GM19043 (cell line): ENCODE results near the gene ANKMY1.

Source experiments
- ATAC-seq: cut with Tn5 transposase; IDR thresholded peaks from one replicate; pipeline ENCODE4 v1.9.1; 2021; ENCODE audit warnings: low read depth; ENCODE audit not compliant: unreplicated experiment

The ANKMY1 gene

DNA sequence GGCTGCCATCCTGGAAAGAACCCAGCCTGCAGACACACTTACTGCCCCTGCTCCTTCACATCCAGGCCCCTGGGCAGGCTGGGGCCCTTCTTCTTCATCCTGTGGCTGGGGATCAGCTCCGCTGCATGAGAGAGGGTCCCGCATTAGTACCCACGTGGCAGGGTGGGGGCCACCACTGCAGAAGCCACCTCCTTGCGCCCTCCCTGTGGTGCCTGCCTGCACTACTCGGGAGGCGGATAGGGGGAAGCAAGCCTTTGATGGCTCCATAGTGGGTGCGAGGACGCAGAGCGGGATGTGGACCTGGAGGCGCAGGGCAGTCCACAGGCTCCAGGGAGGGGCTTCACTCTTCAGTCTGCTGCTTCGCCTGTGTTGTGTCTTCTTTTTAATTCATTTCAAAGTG is 75.6 kb downstream of the ANKMY1 start:
- no peak for ATAC-seq

DNA sequence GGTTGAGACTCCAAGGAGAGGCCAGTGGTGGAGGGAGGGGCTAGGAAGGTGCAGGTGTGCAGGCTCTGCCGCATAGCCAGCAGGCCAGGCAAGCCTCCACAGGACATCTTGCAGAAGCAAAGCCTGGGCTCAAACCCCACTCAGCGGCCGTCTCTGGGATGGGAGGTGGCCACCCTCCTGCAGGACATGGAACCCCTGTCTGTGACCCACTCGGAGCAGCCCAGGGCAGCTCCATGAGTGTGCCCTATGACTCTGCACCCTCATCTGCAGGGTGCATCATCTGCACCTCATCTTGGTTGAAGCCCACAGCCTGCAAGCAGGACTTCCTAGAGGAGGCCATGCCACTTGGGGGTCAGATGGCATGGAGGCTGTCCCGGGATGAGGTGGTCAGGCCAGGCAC is 76.1 kb downstream of the ANKMY1 start:
- ATAC-seq = no peak

DNA sequence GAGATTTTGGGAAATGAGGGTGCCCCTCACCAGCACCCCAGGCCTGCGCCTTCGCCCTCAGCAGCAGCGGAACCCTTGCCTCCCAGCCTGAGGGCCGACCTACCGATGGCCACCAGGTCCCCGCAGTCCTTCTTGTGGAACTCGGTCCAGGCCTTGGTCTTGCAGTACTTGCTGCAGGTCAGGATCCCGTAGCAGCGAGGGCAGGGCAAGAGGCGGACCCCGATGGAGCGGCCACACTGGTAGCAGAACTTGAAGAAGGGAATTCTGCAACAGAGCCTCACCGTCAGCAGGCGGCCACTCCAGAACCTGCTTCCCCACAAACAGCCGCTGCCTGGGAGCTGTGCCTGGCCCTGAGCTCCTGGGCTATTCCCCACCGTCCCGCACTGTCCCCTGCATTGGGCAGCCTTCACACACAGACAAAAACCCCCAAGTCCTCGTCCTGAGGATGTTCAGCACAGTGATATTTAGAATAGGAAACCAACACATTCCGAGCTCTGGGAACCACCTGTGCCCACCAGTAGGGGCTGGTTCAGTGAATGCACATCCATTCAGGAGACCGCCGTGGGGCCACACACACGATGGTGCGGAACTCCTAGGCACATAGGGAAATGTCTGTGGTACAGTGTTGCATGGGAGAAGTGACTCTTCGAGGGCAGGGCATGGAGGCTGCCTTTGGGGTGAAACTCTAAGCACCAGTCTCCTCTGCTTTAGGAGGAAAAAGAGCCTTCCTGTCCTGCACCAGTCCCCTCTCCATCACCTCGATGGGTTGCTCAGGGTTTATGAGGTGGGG is 76.8 kb downstream of the ANKMY1 start:
- no peak for ATAC-seq

DNA sequence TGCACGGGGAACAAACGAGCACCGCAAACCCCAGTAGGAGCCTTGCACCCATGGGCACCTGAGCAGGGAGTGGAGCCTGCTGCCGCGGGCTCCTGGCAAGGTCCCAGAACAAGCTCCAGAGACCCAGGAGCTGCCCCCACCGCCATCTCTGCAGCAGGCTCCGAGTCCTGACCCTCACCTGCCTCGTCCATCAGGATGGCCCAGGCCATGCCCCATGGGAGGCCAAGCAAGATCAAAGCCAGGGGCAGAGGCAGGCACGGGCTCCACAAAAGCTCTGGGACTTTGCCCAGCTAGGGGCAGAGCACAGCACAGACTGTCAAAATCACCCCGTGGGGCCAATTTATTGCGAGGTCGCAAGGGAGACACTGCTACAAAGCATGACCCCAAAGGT is 78.7 kb downstream of the ANKMY1 start:
- no peak for ATAC-seq

DNA sequence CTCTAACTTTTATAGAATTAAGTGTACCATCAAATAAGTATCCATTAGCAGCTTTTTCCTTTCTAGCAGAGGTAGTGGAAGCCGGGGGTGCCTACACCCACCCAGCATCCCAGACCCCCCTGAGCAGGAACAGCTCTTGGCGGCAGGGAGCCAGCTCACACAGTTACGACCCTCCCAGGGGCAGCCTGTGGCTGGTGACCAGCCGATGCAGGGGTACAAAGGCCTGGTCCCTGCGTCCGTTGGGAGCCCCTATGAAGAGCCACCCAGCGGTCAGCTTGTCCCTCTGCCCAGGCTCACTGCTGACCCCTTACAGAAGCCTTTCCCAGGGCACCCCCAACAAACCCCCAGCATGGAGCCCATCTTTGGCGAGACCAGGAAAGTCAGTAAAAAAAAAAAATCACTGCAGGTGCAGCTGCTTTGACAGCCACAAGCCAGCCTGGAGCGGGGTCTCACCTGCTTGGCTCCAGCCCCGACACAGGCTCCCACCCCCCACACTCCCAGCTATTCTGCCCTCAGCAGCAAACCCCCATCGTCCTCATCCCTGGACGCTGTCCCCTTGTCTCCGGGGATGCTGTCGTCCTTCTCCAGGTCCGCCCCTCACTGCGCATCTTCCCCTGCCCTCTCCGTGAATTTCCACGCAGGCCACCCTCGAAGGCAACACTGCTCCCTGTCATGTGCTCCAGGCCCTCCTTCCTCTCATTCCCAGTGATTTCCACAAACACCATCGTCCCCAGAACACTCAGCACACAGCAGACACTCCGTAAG is 79.3 kb downstream of the ANKMY1 start:
- ATAC-seq = no peak

DNA sequence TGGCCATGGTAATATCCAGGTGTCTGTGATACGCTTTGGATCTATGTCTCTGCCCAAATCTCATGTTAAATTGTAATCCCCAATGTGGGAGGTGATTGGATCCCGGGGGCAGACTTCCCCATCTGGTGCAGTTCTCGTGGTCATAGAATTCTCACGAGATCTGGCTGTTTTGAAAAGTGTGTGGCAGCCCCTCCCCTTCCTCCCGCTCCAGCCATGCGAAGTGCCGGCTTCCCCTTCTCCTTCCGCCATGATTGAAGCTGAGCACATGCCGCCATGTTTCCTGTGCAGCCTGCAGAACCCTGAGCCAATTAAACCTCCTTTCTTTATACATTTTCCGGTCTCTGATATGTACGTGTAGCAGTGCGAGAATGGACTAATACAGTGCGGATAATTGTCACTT is 79.9 kb downstream of the ANKMY1 start:
- ATAC-seq = no peak

DNA sequence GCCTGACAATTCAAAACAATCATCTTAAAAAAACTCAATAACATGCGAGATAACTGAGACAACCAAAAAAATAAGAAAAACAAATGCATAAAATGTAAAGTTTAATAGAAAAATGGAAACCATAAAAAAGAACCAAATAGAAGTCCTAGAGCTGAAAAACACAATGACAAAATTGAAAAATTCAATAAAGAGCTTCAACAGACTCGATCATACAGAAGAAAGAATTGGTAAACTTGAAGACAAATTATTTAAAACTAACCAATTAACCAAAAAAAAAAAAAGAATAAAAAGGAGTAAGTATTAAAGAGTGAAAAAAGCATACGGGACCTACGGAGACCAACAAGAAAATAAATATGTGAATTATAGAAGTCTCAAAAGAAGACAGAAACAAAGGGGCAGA is 84.6 kb downstream of the ANKMY1 start:
- no peak for ATAC-seq

DNA sequence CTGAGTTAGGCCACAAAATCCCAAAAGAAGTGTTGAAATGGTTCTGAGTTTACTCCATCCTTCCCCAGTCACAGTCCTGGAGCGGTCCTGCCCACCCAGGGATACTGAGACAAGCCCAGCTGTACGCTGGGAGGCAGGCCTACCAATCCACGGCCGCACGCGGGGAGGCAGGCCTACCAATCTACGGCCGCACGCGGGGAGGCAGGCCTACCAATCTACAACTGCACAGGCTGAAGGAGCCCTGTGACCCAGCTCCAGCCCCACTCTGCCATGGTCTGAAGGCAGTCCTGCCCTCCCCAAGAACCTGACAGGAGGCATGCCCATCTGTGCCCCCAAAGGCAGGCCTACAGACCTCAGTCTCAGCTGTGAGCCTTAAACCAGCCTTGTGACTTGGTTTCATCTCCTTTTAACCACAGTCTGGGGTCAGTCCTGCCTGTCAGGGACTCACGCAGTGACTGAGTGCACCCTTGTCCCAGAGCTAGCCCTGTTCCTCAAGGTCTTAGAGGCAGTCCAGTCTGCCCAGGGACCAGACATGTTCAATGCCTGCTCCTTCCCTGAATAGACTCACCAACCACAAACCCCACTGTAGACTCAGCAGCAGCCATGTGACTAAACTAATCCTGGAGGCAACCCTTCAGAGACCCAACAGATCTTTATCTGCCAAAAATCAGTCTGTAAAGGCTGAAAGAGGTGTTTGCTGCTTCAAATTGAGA is 85.6 kb downstream of the ANKMY1 start:
- no peak for ATAC-seq

DNA sequence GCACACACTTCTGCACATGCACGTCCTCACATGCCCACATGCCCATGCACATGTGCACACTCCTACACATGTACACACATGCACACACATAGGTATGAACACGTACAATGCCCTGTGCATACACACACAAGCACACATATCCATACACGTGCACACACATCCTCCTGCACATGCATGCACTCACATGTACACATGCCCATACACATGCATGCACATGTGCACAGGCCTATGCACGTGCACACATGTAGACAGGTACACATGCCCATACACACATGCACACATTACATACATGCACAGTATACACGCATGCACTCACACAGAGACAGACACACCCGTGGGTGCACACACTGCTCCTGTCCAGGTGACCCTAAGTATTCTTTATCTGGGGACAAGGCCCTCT is 88.0 kb downstream of the ANKMY1 start:
- ATAC-seq = no peak

DNA sequence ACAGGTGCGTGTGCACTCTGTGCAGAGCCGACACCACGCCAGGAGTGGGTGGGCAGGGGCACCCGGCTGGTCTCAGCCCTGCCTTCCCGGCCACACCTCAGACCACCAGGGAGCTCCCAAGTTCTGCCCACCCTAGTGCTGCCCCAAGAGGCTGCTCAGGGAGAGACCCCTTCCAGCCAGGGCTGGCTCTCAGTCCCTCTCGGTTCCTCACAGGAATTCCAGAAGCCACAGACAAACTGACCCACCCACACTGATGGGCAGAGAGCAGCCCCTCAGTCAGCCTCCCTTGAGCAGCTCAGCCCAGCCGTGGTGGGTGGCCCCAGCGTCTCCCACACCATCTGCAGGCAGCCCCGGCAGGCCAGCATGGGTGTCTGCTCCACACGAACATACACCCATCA is 88.5 kb downstream of the ANKMY1 start:
- no peak for ATAC-seq

DNA sequence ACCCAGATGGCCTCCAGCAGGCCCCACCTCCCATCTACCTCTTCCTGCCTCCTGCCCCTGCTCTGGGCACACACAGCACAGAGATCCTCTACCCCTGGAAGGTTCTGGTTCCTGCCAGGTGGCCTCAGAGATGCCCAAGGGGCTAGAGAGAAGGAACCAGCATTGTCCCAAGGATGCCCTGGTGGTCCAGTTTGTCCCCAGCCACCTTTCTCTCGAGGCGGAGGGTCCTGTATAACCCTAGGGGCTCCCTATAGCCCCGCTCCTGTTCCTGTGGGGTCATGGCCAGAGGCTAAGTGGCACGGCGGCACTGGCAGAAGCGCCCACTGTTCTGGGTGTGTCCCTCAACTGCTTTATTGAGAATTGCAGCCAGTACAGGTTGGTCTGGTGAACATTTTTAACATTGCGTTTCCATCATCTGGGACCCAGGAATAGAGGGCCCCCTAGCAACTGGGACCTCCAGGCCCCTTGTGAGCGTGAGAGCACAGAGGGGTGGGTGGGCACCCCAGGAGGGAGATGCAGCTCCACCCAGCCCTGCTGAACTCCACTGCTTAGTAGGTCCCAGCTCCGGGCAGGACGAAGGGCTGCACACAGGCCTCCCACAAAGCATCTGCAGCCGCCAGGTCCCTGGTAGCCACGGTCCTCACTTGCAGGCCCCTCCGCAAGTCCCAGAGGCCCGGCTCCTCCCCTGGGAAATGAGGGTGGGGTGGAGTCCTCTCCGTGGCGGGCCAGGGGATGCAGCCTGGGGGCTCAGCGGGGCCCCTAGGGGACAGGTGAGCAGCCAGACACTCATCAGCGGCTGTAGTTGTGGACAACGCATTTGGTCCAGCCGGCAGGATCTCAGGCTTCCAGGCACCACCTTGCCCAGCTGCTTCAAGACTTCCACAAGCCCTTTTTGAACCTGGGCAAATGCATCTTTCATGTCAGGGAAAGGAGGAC is 89.2 kb downstream of the ANKMY1 start:
- ATAC-seq = no peak

DNA sequence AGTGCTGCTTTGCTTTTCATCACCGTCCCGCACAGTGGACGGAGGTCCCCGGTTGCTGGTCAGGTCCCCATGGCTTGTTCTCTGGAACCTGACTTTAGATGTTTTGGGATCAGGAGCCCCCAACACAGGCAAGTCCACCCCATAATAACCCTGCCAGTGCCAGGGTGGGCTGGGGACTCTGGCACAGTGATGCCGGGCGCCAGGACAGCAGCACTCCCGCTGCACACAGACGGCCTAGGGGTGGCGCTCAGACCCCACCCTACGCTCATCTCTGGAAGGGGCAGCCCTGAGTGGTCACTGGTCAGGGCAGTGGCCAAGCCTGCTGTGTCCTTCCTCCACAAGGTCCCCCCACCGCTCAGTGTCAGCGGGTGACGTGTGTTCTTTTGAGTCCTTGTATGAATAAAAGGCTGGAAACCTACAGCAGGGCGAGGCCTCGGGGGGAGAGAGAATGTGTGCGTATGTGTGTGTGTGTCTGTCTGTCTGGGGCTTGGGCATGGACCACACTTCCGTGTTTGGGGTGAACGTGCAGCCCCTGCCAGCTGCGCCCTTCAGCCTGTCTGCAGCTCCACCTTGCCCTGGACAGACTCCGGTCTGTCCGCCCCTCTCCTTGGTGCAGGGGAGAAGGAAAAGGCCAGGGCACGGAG is 90.0 kb downstream of the ANKMY1 start:
- ATAC-seq = no peak

DNA sequence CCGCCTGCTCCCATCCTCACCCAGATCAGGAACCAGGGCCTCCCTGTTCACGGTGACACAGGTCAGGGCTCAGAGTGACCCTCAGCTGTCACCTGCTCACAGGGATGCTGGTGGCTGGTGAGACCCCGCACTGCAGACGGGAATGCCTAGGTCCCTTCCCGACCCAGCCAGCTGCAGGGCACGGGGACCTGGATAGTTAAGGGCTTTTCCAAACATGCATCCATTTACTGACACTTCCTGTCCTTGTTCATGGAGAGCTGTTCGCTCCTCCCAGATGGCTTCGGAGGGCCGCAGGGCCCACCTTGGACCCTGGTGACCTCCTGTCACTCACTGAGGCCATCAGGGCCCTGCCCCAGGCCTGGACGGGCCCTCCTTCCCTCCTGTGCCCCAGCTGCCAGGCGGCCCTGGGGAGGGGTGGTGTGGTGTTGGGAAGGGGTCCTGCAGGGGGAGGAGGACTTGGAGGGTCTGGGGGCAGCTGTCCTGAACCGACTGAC is 90.6 kb downstream of the ANKMY1 start:
- no peak for ATAC-seq

DNA sequence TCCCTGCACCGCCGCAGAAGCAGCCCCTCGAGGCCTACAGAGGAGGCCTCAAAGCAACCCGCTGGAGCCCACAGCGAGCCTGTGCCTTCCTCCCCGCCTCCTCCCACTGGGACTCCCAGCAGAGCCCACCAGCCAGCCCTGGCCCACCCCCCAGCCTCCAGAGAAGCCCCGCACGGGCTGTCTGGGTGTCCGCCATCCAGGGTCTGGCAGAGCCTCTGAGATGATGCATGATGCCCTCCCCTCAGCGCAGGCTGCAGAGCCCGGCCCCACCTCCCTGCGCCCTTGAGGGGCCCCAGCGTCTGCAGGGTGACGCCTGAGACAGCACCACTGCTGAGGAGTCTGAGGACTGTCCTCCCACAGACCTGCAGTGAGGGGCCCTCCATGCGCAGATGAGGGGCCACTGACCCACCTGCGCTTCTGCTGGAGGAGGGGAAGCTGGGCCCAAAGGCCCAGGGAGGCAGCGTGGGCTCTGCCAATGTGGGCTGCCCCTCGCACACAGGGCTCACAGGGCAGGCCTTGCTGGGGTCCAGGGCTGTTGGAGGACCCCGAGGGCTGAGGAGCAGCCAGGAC is 91.1 kb downstream of the ANKMY1 start:
- ATAC-seq = no peak

DNA sequence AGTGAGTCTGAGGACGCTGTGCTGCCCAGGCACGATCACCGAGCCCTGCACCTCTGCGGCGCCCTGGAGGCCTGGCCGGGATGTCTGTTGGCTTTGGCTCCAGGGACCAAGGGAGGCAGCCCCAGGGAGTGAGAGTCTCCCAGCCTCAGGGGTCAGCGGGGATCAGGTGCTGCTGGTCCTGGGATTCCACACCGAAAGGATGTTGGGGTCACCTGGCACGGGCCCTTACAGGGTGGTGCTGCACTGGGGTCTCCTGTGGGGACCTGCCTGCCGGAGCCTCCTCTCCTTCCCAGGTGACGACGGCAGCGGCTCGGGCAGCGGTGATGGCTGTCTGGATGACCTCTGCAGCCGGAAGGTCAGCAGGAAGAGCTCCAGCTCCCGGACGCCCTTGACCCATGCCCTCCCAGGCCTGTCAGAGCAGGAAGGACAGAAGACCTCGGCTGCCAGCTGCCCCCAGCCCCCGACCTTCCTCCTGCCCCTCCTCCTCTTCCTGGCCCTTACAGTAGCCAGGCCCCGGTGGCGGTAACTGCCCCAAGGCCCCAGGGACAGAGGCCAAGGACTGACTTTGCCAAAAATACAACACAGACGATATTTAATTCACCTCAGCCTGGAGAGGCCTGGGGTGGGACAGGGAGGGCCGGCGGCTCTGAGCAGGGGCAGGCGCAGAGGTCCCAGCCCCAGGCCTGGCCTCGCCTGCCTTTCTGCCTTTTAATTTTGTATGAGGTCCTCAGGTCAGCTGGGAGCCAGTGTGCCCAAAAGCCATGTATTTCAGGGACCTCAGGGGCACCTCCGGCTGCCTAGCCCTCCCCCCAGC is 91.8 kb downstream of the ANKMY1 start:
- no peak for ATAC-seq

DNA sequence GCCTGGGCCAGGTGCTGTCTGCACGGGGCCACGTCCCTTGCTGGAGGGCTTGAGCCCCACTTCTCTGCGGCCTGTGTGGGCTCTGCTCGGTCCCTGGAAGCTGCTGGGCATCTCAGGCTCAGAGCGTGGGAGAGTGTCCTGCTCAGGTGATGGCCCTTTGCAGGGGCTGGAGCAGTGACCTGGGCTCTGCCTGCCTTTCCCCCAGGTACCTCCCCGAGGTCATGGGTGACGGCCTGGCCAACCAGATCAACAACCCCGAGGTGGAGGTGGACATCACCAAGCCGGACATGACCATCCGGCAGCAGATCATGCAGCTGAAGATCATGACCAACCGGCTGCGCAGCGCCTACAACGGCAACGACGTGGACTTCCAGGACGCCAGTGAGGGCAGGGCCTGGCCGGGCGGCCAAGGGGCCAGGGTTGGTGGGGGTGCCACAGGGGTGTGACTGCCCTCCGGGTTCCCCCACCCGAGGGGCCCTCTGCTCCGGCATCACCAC is 92.5 kb downstream of the ANKMY1 start:
- ATAC-seq = no peak

DNA sequence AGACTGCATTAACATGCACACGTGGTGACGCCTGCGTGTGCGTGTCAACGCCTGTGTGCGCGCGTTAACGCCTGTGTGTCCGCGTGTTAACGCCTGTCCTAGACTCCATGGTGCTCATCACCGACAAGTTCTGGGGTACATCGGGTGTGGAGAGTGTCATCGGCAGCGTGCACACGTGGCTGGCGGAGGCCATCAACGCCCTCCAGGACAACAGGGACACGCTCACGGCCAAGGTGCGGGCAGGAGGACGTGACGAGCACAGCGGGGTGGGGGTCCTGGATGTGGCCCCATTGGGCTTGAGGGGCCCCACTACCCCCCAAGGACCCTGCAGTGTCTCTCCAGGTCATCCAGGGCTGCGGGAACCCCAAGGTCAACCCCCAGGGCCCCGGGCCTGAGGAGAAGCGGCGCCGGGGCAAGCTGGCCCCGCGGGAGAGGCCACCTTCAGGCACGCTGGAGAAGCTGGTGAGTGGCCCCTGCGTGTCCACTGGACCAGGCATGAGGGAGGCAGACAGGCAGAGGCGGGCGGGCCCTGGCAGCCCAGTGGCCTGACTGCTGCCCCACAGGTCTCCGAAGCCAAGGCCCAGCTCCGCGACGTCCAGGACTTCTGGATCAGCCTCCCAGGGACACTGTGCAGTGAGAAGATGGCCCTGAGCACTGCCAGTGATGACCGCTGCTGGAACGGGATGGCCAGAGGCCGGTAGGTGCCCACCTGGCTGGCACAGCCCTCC is 93.1 kb downstream of the ANKMY1 start:
- no peak for ATAC-seq
